Measurements from ENCODE around the gene C13orf42.

Gene C13orf42

GRCh38 chr13:51040431-51040830 is 70.6 kb downstream of the C13orf42 start:
- in situ Hi-C loops (cut with MboI; ENCODE audit: low sequenced_read_pairs): no loop called here

DNA sequence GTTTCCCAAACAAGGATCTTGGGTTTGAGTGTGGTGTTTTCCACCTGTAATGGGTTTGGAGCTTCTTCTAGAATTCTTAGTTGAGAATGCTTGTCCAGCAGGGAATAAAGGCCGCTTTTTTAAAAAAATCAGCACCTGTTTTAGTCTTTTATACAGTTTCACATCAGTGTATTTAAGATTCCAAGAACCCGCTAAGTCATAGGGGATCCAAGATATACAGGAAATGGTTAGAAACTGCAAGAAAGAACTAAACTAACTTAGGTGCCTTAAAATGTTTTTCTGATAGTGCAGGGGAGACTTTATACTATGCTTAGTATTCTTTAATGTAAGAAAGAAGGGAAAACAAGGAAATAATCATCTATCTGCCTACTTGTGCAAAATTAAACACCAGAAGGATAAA is 74.7 kb downstream of the C13orf42 start:
- in situ Hi-C loops (cut with MboI; ENCODE audit: low sequenced_read_pairs): no loop called here

- in situ Hi-C loops (cut with MboI; ENCODE audit: low sequenced_read_pairs): no loop called here
Measured at GRCh38 chr13:51035978-51036377, 75.1 kb downstream of the C13orf42 start.

DNA sequence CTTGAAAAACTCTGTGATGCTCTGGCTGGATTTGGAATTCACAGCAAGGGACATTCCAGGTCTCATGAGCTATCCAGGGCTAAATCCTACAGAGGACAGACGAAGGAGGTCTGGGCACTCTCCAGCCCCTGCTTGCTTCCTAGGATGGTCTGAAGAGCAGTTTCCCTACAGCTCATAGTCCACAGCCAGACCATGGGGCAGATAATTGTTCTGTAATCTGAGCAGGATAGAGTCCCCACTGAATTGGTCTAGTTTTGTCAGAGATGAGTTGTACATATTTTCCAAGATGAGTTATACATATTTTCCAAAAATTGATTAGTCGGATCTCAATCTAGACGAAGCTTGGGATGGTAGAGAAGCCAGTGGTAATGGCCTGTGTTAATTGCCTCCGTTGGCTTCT is 75.6 kb downstream of the C13orf42 start:
- in situ Hi-C loops (cut with MboI; ENCODE audit: low sequenced_read_pairs): no loop called here

GRCh38 chr13:51034906-51035305 is 76.2 kb downstream of the C13orf42 start:
- in situ Hi-C loops (cut with MboI; ENCODE audit: low sequenced_read_pairs): no loop called here

- in situ Hi-C loops (cut with MboI; ENCODE audit: low sequenced_read_pairs): no loop called here
Measured at GRCh38 chr13:51033421-51034185, 77.5 kb downstream of the C13orf42 start.

DNA sequence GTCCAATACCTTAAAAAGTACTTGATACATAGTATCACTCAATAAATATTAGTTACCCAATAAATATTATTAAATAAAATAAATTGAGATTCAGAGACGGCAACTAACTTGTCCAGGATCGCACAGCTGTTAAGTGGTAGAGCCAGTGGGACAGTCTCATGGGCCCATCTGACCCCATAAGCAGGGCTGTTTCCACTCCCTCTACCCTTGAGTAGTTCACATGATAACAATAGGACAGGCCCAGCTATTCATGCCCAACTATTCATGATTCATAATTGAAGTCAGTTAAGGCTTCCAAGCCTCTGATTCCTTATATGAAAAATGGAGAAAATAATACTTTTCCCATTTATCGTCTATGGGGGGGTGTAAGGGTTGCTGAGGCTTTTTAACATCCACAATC is 78.2 kb downstream of the C13orf42 start:
- in situ Hi-C loops (cut with MboI; ENCODE audit: low sequenced_read_pairs): no loop called here
